SH-SY5Y (cell line): ENCODE measurements around the gene SLC31A1.

Source experiments
- GATA2 ChIP-seq: IDR thresholded peaks from 2 replicates; pipeline ENCODE4 v1.6.1; 2011; ENCODE audit warnings: mild to moderate bottlenecking, low read depth, low read length
- GATA3 ChIP-seq: IDR thresholded peaks from 2 replicates; pipeline ENCODE4 v1.6.1; 2011; ENCODE audit warnings: low read depth, mild to moderate bottlenecking, low read length, moderate library complexity

Gene SLC31A1

GRCh38 chr9:113238202-113238858, 17.0 kb downstream of the SLC31A1 start:
- TF ChIP-seq GATA3 (no peak), GATA2 (no peak)

GRCh38 chr9:113238859-113239232, 17.5 kb downstream of the SLC31A1 start:
- TF ChIP-seq GATA3 (no peak), GATA2 (no peak)

- TF ChIP-seq GATA2: no peak
- no peak for TF ChIP-seq GATA3
Observed at GRCh38 chr9:113241161-113241560, 19.8 kb downstream of the SLC31A1 start.

- no peak for TF ChIP-seq GATA3
- TF ChIP-seq GATA2: no peak
Observed at GRCh38 chr9:113244556-113244955, 23.2 kb downstream of the SLC31A1 start.

- TF ChIP-seq GATA2 (no peak), GATA3 (no peak)
Observed at GRCh38 chr9:113245894-113246293, 24.6 kb downstream of the SLC31A1 start.

GRCh38 chr9:113246928-113247327, 25.6 kb downstream of the SLC31A1 start:
- TF ChIP-seq GATA2 (no peak), GATA3 (no peak)

- TF ChIP-seq GATA3: no peak
- TF ChIP-seq GATA2: no peak
Observed at GRCh38 chr9:113247640-113248039, 26.3 kb downstream of the SLC31A1 start.

GRCh38 chr9:113250807-113251206, 29.5 kb downstream of the SLC31A1 start:
- TF ChIP-seq GATA2 (no peak), GATA3 (no peak)

- TF ChIP-seq GATA3: peak; percentile 57
- no peak for TF ChIP-seq GATA2
Observed at GRCh38 chr9:113254991-113255390, 33.6 kb downstream of the SLC31A1 start.

GRCh38 chr9:113255438-113255837, 34.1 kb downstream of the SLC31A1 start:
- no peak for TF ChIP-seq GATA2
- TF ChIP-seq GATA3: no peak

GRCh38 chr9:113257863-113258262, 36.5 kb downstream of the SLC31A1 start:
- TF ChIP-seq GATA3 (no peak), GATA2 (no peak)

- TF ChIP-seq GATA2 (no peak), GATA3 (no peak)
Observed at GRCh38 chr9:113258282-113258681, 36.9 kb downstream of the SLC31A1 start.

GRCh38 chr9:113261917-113262671, 40.8 kb downstream of the SLC31A1 start:
- no peak for TF ChIP-seq GATA3
- no peak for TF ChIP-seq GATA2

- TF ChIP-seq GATA3 (no peak), GATA2 (no peak)
Observed at GRCh38 chr9:113266174-113266573, 44.8 kb downstream of the SLC31A1 start.

- TF ChIP-seq GATA3 (no peak), GATA2 (no peak)
Observed at GRCh38 chr9:113267911-113268566, 46.7 kb downstream of the SLC31A1 start.
